HG03060 (cell line): Measurements from ENCODE around the gene STX18.
"Not testable (repeated sequence)": the region's sequence is repeated elsewhere in the genome, so short reads cannot be mapped to it uniquely, and the experiment has no call there.

Source experiments
- ATAC-seq: cut with Tn5 transposase; IDR thresholded peaks from one replicate; pipeline ENCODE4 v1.9.1; 2021; ENCODE audit warnings: low read depth, moderate number of reproducible peaks; ENCODE audit not compliant: unreplicated experiment

The STX18 gene

DNA sequence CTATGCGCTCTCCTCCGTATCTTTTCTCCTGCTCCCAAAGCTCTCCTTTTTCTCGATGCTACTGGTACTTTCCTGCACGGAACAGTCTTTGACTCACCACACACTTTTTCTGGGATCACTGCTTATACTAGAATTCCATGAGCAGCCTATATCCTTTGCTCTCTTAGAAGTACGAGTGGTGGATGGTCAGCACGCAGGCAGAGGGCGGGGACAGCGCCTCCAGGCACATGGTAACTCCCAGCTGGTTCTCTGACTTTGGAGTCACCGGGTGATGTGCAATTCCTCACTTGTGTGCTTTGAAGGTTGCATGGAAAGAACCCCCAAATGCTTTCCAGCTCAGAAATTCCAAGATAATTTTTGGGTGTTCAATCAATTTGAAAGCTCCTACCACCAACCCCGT, 56.0 kb downstream of the STX18 start:
- no peak for ATAC-seq

DNA sequence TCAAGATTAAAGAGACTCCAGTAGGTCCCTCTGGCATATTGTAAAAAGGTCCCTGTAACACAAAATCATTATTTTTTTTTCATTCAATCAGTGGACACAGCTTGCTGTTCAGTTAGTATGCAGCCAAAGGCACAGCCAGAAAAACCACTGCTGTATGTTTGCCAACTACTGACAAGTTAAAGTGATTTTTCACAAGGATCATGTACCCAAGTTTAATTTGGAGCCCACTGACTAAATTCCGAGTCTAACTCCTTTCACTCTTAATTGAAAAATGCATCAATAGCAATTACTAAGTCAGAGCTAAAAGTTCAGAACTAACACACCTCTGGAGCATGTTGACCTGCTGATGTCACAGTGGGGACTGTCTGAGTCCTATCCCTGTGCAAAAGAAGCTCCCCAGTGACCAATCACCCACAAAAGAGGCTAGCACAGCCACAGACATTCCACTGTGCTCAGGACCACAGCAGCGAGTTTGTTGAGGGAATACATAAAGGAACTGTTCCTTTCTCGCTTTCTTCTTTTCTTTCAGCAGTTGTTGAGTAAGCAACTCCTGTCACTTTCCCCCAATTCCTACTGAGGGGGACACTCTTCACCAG, 60.4 kb downstream of the STX18 start:
- ATAC-seq, result no peak

DNA sequence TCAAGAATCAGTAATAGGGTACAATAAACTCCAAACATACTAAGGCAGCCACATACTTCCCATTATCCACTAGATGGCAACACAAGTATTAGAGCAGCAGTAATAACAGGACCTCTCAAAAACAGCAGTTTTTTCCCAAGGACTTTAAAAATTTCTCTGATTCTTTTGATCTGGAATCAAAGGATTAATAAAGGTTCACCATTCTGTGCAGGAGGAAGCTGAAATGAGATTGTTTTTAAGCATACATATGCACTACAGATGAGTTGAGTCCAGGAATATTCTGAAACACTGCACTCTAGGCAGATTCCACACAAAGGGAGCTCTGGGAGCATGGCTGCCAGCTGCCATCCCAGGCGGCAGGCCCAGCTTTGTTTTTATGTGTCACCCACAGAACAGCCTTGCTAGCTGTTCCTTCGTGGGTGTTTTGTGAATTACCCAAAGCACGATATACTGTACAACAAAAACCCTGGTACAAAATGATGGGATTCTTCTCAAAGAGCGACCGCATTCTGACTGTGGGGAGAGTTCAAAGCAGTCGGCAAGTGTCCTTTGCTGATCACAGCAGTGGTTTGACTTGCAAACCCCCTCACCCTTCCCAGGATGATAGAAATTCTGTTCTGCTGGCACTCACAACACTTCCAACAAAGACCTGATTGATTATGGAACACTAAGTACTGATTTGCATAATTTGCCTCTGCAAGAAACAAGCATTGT, 61.0 kb downstream of the STX18 start:
- no peak for ATAC-seq

DNA sequence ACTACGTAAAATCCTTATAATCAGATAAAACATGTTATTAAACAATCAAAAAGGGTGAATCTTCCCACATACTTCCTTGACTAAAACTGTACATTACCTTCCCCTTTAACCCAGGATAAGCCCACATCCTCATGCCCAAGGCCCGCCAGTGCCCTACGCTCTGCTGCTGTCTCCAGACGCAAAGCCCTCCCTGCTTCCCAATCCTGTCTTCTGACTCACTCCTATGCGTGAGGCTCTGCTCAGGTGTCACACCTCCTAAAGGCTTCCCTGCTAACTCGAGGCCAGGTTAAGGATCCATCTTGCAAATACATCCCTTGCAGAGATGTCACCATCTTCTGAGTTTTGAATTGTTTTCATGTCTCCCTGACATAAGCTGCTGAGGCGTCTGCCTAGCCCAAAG, 61.6 kb downstream of the STX18 start:
- ATAC-seq, result no peak

DNA sequence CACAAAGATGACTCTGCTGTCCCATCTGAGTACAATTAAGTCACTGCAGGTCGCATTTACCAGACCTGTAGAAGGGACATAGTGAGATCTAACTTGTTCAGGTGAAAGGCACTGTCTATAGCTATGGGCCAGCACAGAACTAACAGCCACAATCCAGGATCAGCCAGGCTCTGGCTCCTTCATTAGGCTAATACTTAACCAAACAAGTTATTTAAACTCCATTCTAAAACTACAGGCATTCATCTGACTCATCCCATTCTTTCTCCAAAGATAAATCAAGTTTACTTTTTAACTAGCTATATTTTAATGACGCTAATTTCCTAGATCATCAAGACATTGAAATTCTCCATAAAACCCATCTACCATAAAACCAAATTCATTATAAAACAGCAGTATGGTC, 62.5 kb downstream of the STX18 start:
- no peak for ATAC-seq

DNA sequence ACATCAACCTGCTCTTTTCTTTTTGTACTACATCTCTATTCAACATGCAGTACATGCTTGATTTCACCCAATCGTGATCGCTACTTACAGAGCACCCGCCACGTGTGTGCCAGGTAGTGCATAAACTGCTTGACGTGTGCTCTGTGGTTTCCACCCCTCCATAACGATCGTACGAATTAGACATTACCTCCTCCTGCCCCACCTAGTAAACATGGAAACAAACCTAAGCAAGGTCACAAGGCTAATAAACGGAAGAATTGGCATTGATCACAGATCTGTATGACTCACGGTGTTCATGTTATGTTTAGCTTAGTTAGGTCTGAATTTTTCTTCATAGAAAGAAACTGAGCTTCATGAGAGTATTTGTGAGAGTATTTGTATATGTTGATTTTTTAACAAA, 64.1 kb downstream of the STX18 start:
- no peak for ATAC-seq

DNA sequence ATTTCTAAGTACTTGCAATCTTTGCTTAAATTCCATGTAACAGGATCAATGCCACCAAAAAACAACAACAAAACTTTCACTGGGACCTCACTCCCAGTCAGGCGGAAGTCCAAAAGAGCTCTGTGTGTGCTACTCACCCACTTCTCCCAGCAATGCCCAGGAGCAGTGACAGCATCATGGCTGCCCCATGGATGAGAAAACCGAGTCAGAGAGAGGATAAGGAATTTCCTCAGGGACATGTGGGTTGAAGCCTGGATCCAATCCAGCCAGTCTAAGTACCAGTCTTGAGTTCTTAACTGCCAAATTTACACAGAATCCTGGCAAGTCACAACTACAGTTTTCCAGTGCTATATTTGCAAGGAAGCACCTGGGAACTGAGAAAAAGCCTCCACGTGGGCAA, 64.5 kb downstream of the STX18 start:
- ATAC-seq, result no peak

DNA sequence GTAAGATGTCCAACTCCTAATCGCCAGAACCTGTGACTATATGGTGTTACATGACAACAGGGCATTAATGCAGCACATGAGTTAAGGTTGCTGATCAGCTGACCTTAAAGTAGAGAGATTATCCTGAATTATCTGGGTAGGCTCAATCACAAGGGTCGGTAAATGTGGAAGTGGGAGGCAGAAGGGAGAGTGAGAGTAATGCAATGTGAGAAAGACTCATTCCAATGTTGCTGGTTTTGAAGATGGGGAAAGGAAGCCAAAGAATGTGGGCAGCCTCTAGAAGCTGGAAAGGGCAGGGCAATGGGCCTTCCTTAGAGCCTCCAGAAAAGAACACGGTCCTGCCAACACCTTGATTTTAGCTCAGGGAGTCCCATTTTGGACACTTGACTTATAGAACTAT, 67.4 kb downstream of the STX18 start:
- no peak for ATAC-seq

DNA sequence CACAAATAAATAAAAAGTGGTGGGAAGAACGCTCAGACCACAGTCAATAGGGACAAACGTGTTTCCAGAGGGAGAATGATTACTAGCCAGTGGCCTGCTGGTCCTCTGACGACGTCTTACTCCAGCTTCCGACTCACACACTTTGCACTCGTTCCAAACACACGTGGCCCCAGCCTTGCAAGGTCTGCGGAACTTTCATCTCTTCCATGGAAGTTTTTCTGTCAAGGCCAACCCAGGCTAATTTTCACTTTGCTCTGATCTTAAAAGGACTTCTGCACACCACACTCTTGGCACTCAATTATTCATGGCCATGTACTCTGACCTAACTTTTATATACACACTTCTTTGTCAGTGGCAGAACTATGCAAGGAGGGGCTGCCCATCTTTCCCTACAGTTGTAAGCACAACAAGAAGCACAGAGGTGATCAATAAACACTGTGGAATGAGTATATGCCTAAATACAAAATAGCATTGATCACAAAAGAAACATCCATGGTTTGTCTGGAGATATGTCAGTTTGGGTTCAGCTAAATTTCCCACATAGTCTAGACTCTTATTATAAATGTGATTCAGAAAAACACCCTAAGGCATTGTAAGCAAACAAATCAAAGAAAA, 69.4 kb downstream of the STX18 start:
- ATAC-seq, result no peak

DNA sequence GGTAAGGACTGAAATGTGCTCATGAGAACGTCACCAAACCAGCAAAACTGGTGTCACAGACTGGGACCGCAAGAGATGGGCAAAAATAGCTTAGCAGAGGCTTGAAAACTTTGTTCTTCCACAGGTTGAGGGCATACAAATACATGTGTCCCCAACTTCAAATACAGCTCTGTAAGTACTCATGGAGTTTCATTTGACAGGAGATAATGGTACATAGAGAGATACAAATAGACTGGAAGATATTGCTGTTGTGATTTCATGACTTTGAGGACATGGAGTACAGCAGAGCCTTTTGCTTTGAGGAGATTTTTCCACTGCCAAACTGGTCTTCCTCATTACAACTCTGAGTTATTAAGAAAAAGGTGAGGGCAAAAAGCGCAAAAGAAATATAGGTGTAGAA, 70.7 kb downstream of the STX18 start:
- no peak for ATAC-seq

DNA sequence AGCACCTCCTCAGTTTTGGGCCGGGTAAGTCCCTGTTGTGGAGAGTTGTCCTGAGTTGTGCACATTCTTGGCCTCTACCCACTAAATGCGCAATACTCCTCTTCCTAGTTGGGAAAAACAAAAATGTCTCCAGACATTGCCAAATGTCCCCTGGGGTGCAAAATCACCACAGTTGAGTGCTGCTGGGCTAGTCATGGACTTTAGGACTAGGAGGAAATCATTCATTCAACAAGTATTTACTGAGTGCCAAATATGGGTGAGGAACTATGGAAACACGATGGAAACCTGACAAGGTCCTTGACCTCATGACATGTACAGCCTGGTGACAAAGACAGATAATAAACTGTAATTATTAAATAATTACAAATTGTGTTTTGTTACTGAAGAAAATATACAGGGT, 71.6 kb downstream of the STX18 start:
- no peak for ATAC-seq

DNA sequence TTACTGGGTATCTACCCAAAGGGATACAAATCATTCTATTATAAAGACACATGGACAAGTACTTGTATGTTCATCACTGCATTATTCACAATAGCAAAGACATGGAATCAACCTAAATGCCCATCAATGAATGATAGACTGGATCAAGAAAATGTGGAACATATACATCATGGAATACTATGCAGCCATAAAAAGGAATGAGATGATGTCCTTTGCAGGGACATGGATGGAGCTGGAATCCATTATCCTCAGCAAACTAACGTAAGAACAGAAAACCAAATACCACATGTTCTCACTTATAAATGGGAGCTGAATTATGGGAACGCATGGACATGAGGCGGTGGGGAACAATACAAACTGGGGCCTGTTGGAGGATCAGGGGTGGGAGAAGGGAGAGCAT, 76.6 kb downstream of the STX18 start:
- not testable (repeated sequence) for ATAC-seq

DNA sequence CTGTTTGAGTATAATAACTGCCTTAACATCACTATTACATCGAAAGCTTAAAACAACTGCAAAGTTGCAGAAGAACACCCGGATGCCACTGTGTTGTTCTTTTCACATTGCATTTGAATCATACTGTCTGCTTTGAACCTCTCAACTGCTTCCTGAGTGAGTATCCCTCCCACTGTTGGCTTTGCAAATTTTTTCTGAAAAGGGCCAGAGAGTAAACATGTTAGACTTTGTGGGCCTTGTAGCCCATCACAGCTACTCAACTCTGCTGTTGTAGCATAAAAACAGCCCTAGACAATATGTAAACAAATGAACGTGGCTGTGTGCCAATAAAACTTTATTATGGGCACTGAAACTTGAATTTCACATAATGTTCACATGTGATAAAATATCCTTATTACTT, 78.9 kb downstream of the STX18 start:
- ATAC-seq, result no peak

DNA sequence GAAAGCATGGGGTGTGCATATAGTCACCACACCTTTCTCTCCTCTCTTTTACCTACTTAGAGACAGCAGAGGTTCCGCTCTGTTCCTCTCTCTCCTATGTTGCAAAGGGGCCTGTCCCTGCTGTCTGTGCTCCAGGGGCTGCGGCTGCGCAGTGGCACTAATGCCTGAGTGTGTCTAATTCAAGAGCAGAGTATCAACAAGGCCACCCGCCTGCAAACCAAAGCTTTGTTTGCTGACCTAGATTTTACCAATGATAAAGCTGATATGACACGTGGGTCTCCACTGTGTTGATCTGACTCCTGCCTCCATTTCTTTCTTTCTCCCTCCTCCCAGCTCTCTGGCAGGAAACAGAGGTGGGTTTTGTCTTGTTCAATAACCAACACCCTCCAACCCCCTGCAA, 80.0 kb downstream of the STX18 start:
- ATAC-seq, result no peak

DNA sequence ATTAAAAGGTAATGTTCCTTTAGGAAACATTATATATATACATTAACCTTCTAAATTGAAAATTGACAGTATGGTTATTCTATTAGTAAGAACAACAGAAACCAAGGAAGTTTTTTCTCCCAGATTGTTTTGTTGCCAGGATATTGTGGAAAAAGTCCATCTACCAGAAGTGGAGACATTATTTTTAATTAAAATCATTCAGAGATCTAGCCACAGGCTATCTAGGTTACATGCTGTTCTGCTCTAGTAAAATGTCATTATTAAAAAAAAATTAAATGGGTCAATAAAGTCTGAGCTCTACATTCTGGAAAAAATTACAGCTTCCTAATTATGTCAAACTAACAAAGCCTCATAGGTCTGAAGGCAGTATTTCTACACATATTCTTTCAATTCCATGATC, 80.7 kb downstream of the STX18 start:
- ATAC-seq, result no peak

DNA sequence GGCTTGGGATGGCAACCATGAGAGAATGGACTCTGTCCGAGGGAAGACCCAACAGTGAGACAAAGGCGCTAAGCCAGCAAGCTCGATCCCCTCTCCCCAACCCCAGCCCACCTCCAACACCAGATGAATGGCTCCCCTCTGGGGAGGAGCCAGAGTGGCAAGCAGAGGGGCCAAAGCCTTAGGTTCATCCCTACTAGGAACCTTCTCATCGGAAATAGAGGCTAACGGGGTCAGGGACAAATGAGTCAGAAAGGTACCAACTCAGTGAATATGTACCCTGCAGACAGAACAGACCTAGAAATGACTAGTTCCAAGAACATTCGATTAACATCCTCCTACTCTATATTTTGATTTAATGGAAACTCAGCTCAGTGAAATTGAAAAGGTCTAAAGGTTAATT, 81.1 kb downstream of the STX18 start:
- ATAC-seq, result no peak

DNA sequence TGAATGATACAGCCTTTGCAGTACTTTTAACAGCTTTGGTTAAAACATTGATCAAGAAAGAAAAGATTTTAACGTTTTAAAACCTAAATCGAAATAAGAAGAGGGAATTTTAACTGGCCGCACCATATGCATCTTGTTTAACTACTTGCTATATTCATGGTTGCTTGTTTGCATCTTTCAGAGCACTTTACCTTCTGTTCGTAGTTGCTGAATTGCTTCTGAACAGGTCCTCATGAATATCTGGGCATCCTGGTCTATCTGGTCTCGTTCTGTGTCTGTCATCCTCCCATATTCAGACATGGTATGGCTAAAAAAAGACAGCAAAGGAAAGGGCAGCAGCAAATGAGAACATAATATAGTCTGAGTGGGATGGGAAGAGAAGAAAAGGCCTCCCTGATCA, 82.7 kb downstream of the STX18 start:
- no peak for ATAC-seq

DNA sequence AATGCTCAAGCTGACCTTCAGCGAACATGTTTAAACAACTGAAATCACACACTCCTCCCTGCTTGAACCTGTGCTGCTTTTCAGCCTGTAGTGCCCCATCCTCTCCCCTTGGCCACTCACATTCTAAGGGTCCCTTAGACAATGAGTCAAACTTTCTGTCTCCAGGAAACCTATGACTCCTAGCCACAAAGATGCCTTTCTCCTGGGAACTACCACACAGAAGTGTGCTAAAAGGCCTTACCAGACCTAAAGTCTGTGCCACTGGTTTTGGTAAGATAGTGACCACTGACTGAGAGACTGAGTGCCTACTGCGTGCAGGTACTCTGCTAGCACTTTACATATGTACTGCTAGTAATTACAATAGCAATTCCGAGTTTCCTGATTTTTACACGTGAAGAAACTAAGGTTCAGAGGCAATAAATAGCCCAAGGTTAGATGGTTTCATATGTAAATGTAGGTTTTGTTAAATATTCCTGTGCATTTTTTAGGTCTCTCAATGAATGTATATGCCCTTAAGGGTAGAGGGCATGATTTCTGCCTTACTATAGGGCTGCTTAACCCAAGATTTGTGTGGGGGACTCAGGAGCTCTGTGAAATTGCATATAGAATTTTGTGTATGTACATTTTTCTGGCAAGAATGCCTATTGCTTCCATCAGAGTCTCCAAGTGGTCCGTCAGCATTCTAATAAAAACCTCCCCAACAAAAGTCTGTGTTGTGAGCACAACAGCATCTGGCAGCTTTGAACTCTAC, 83.9 kb downstream of the STX18 start:
- ATAC-seq, result no peak

DNA sequence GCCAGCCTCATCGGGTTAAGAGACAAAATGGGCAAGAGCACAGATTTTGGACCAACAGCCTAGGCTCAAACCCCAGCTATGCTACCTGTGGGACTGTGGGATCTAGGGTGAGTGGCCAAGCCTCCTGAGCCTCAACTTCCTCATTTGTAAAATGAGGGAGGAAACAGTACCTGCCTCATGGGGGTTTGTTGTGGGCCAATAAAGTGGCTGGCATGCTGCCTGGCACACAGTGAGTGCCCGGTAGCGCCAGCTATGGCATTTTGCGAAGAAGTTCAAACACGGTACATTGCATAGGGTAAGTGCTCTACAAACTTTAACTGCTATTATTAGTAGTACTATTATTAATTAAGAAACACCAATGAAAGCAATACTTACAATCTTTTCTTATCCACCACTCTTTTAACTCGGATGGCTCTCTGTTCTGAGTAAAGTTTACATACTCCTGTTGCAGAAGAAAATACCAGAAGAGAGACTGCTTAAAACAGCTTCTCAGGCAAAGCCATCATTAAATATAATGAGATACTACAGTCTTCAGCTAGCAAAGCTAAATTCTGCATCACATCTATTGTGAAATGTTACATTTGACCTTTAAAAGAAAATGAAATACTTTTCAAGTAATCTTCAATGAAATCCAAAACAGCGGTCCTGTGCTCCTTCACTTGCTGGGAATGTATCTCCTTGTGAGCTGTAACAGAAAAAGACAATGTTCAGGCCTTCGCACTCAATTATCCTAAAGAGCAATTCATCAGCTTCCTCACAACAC, 84.9 kb downstream of the STX18 start:
- no peak for ATAC-seq

DNA sequence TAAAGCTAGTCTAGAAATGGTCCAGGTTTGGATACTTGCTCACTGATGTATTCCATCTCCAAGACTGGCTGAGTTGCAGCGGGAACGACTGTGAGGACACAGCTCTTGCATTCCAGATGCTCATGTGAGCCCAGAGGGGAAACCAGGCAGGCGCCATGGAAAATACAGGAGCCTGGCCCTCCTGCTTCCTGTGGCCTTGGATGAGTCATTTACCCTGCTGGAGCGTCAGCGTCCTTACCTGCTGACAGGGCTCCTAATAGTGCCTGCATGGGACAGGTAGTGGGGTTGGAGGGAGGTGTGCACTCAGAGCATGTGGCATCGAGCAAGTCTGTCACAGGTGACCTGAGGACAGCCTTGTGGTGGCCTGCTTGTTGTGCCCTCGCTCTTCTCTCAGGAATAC, 85.5 kb downstream of the STX18 start:
- no peak for ATAC-seq
